PC-9 (cell line): ENCODE data around the gene FCHSD1.

ENCODE experiments used
- EZH2 ChIP-seq: fragments of 200-600 bp; sonication (generic); IDR thresholded peaks from 2 replicates; pipeline ENCODE4 v1.8.0; 2017; ENCODE audit warnings: antibody characterized with exemption, low read depth
- TF ChIP-seq, protein P1 (sequence below): fragments of 200-600 bp; sonication (generic); conservative IDR thresholded peaks from 2 replicates; pipeline ENCODE4 v1.6.1; 2017; ENCODE audit warnings: mixed run types, antibody characterized with exemption, mild to moderate bottlenecking, moderate library complexity

DNA sequence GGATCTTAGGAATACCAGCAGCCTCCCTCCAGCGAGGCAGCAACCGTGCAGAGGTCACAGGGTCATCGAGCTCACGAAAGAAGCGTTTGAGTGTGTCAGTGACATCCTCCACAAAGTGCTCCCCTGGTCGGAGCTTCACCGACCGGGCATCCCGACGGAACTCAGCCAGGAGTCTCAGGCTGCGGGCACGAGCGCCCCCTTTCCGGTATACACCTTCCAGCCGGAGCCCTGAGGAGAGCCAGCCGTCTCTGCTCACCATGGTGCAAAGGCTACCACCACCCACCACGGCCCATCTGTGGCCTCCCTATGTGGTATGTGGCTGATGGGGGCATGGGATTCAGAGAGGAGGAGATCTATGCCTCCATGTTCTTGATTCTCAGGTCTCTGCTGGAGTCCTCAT, 10.8 kb upstream of the FCHSD1 start:
- TF ChIP-seq, protein P1, sequence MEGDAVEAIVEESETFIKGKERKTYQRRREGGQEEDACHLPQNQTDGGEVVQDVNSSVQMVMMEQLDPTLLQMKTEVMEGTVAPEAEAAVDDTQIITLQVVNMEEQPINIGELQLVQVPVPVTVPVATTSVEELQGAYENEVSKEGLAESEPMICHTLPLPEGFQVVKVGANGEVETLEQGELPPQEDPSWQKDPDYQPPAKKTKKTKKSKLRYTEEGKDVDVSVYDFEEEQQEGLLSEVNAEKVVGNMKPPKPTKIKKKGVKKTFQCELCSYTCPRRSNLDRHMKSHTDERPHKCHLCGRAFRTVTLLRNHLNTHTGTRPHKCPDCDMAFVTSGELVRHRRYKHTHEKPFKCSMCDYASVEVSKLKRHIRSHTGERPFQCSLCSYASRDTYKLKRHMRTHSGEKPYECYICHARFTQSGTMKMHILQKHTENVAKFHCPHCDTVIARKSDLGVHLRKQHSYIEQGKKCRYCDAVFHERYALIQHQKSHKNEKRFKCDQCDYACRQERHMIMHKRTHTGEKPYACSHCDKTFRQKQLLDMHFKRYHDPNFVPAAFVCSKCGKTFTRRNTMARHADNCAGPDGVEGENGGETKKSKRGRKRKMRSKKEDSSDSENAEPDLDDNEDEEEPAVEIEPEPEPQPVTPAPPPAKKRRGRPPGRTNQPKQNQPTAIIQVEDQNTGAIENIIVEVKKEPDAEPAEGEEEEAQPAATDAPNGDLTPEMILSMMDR: no peak
- TF ChIP-seq EZH2: no peak
